GM08714 (cell line): ENCODE measurements around the gene FZR1.
"Not testable (repeated sequence)": the region's sequence is repeated elsewhere in the genome, so short reads cannot be mapped to it uniquely, and the experiment has no call there.

ENCODE experiments used
- H3K4me3 ChIP-seq: fragments of 200-500 bp; sonication (Bioruptor generic); 2 replicates; pipeline ENCODE4 v1.5.1; 2014; ENCODE audit warnings: mild to moderate bottlenecking, low read length, inconsistent platforms
- ZNF274 ChIP-seq: IDR thresholded peaks from 2 replicates; pipeline ENCODE4 v1.6.1; 2012; ENCODE audit warnings: mild to moderate bottlenecking, low read depth, low read length

FZR1 gene

DNA sequence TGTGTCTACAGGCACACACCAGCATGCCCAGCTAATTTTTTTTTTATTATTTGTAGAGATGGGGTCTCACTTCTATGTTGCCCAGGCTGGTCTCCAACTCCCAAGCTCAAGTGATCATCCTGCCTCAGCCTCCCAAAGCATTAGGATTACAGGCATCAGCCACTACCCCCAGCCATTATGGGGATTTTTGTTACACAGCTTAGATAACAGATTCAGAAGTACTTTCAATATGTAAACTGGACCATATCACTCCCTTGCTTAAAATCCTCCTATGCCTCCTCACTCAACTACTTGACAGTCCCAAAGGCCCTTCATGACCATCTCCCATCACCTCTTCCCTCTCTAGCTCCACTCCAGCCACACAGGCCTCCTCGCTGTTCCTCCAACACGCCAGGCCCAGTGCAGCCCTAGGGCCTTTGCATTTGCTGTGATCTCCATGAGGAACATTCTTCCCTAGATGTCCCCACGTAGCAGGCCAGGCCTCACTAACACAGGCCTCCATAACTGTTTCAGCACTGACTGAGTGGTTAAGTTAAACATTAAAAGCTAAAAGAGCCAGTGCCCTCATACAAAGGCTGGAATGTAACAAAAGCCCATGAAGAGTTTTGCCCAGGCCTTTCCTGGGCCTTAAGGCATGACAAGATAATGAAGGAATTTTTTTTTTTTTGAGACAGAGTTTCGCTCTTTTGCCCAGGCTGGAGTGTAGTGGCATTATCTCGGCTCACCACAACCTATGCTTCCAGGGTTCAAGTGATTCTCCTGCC, 8.2 kb upstream of the FZR1 start:
- H3K4me3 ChIP-seq = no peak overlapping the region
- no peak for TF ChIP-seq ZNF274

- peak overlapping the region; percentile 89 for H3K4me3 ChIP-seq
- TF ChIP-seq ZNF274 = no peak
These were observed 6.2 kb upstream of the FZR1 start for GRCh38 chr19:3499738-3500428.

DNA sequence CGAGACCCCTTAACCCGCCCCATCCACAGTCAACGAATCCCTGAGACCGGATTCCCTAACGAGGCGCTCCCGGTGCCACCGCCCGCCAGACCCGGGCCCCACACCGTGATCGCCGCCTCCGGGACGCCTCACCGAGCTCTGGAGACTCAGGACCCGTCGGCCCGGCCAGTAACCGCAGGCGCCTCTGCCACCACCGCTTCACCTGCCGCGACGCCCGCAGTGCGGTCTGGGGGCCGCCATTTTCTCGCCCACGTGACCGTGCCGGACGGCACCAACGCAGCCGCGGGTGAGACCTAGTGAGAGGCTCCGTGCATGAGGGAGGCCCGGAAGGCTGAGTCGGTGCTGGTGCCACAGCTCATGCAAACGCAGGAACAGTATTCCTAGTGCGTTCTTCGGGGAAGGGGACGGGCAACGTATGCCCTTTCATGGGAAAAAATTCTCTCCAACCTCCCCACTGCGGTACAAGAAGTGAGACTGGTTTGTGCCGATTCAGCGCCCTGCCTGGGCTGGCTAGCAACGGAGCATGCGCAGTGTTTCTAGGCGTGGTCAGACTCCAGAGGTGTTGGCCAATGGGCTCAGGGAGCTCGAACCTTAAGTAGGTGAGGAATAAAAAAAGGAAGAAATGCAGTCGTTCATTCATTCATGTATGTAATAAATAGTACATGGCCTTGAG, 5.5 kb upstream of the FZR1 start, which contains the start of gene DOHH:
DOHH (minus strand) TSS at position 246 of the 673 bp plus-strand sequence. CDS start 3,860 bp downstream, outside the sequence.
- H3K4me3 ChIP-seq = peak within 1 kb of the TSS; percentile 89
- no peak for TF ChIP-seq ZNF274

- H3K4me3 ChIP-seq = no peak overlapping the region
- no peak for TF ChIP-seq ZNF274
These were observed 4.3 kb upstream of the FZR1 start for GRCh38 chr19:3501780-3502179.

- H3K4me3 ChIP-seq = no peak overlapping the region
- TF ChIP-seq ZNF274 = no peak
These were observed 3.0 kb upstream of the FZR1 start for GRCh38 chr19:3503036-3503572.

DNA sequence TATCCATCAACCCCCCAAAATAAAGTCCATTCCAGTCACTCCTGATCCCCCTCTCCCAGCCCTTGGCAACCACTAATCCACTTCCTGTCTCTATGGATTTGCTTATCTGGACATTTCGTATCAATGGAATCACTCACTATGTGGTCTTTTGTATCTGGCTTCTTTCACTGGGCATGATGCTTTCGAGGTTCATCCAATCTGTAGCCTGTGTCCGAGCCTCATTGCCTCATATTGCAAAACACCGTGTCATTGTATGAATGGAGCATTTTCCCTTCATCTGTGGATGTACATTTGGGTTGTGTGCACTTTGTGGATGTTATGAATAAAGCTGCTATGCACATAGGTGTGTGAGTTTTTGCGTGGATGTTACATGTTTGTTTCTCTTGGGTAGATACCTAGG, 1.4 kb upstream of the FZR1 start:
- no peak overlapping the region for H3K4me3 ChIP-seq
- no peak for TF ChIP-seq ZNF274

DNA sequence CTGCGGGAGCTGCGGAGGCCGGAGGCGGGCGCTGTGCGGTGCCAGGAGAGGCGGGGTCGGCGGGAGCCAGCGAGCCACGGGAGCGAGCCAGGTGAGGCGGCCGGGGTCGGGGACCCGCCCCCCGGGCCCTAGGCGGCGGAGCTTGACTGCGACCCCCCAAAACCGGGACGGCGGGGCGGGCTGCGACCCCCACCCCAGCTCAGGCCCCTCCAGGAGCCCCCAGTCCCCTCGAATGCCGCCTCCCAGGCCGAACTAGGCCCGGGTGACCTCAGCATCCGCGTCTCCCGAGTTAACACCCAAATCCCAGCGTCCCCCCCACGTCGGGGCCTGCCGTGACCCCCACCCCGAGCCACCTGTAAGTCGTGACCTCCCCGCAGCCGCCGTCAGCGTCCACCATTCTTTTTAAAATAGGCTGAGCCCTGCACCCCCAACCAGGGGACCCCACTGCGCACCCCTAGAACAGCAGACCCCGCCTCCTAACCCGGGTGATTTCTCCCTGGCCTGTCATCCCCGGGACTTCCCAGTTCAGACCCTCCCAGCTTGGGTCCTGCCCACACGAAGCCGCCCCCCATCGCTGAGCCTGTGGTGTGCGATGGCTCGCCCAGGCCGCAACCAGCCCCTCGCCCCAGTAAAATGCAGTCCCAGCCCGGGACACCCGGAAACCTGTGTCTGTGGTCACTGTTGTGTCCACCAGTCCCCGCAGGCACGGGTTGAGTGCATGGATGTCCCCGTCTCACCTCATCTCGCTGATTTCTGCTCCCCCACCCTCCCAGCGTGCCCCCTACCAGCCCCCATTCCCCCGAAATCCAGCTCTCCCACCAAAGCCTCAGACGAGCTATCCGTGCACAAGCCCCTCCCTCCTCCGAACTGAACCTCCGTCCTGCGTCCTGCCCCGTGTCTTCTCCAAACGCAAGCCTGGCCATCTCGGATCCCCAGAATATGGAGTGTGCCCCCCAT, 551 bp downstream of the FZR1 start:
- peak overlapping the region; percentile 88 for H3K4me3 ChIP-seq
- no peak for TF ChIP-seq ZNF274

- peak overlapping the region; percentile 88 for H3K4me3 ChIP-seq
- no peak for TF ChIP-seq ZNF274
These were observed 1.4 kb downstream of the FZR1 start for GRCh38 chr19:3507371-3508120.

GRCh38 chr19:3508121-3508661, 2.1 kb downstream of the FZR1 start:
- not testable (repeated sequence) for H3K4me3 ChIP-seq

- TF ChIP-seq ZNF274 = no peak
- H3K4me3 ChIP-seq = no peak overlapping the region
These were observed 2.8 kb downstream of the FZR1 start for GRCh38 chr19:3508771-3509535.

DNA sequence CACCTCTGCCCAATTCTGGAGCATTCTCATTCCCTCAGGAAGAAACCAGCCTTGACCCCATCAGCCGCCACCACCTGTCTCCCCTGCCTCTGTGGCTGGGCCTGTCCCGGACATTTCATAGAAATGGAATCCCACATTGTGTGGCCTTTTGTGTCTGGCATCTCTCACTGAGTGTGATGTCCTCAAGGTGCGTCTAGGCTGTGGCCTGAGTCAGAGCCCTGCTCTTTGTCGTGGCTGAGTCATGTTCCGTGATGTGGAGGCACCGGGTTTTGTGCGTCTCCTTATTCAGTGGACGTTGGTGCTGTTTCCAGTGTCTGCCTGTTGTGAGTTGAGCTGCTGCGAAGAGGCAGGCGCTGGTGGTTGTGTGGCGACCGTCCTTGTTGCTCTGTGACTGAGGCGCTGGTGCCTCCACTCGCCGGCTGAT, 3.5 kb downstream of the FZR1 start:
- no peak for TF ChIP-seq ZNF274
- no peak overlapping the region for H3K4me3 ChIP-seq

- TF ChIP-seq ZNF274 = no peak
- no peak overlapping the region for H3K4me3 ChIP-seq
These were observed 4.6 kb downstream of the FZR1 start for GRCh38 chr19:3510727-3511126.
